ENCODE measurements around the gene CLIP4.

CLIP4 gene

GRCh38 chr2:29193111-29193510 lies 77.9 kb downstream of the CLIP4 start:
- no peak for FAIRE-seq

- FAIRE-seq: no peak
These were observed 78.5 kb downstream of the CLIP4 start for GRCh38 chr2:29193681-29194080.

GRCh38 chr2:29195796-29196195 lies 80.6 kb downstream of the CLIP4 start:
- no peak for FAIRE-seq

DNA sequence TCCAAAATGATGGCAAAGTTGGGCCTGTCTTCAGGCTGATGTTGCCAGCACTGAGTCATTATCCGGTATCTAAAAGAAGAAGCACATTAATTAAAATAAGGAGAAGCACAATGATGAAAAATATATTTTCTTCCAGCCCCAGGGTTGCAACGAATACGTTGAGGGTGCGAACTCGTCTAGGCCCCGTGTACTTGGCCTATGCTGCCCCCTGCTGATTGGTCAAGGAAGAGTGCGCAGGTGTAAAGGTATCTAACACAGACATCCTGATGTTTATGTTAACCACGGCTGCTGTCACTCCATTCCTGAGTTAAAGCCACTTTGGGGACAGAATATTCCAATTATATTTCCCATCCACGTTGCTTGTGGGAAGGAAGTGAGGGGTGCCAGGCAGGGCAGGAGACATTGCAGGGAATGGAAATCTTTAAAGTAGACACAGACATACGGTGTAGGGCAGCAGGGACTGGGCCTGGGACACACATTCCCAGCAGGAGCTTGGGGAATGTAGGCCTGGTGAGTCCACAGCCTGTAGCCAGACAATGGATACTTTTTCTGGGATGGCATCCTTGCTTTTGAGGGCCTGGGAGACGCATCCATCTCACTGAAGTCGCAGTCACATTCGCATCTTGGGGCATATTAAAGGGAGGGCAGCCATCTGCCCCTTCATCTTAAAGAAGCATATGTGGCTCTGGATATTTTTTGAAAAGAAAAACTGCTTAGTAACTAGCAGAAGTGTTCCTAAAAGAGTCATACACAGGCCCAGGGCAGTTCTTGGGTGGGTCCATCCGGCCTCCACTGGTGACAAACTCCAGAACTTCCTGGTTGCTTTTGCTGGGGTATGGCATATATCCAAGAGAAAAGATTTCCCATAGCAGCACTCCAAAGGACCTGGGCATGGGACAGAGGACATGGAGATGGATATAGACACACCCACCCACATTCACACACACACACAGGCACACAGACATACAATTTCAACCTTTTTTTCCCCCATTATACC lies 81.9 kb downstream of the CLIP4 start:
- FAIRE-seq: no peak

GRCh38 chr2:29201979-29202378 lies 86.8 kb downstream of the CLIP4 start:
- FAIRE-seq: no peak

DNA sequence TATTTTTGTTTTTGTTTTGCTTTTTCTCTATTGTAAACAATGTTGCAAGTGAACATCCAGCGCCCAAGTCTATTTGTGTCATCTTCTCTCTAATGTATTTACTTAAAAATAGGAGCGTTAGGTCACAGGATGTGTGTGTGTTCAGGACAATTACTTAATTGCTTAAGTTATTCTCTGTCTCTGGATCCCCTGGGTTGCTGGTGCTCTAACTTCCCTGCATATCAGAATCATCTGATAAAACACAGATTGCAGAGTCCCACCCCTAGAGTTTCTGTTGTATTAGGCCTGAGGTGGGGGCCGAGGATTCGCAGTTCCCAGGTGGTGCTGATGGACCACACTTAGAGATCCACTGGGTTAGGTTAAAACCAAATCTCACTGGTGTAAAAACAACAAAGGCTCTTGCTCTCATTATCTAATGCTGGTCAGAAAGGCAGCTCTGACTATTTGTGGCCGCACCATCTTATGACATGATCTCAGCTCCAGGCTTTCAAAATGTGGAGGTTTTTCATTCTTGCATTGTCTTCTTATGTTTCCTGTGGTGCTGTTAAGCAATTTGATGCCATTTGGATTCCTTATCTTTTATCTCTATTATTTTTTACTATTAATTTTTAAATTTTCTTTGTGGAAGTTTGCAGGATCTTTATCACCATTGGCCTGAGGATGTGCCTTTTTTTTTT lies 87.7 kb downstream of the CLIP4 start:
- no peak for FAIRE-seq

DNA sequence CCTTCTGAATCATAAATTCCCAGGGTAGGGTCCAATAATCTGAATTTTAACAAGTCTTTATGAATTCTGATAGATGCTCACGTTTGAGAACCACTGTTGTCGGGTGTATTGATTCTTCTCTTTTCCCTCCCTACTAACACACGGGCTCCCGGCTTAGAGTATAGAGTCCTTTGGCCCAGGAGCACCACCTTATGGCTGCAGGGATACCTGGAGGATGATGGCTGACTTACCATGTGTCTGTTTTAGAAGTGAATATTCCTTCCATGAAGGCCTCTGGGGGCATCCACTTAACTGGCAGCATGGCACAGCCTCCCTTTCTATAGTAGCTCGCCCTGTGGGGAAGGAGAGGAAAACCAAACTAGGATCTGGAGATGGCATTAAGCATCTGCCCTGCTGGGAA lies 91.7 kb downstream of the CLIP4 start:
- FAIRE-seq: no peak

DNA sequence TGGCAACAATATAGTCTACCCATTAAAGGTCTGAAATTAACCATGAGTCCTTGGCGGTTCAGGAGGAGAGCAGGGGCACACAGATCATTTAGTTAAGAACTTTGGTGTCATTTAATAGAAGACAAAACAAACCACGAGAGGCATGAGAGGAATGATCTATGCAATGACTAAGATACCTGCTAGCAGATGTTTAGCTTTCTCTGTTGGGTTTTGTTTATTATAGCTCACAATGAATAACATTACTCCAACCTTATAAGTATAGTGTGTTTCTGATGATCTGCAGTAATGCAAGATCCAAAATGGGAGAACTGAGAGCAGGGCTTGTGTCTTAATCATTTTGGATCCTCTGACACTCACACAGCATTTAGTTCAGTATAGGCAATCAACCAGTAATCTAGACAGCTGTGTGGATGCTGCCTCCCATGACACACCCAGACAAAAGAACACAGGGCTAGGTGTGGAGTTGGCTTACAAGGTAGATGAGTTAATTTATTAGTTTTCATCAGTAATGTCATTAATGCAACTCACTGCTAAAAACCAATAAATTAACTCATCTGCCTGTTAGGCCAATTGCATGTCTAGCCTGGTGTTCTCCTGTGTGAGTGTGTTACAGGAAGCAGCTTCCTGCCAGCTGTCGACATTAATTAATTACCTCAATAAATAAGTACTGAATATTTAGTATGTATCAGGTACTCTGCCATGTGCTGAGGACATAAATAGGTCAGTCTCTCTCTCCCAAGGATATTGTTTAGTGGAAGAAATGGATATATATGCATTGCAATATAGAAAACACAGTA lies 92.3 kb downstream of the CLIP4 start:
- FAIRE-seq: no peak

GRCh38 chr2:29209551-29209950 lies 94.3 kb downstream of the CLIP4 start:
- no peak for FAIRE-seq

- FAIRE-seq: no peak
These were observed 96.8 kb downstream of the CLIP4 start for GRCh38 chr2:29212009-29212408.

- no peak for FAIRE-seq
These were observed 98.7 kb downstream of the CLIP4 start for GRCh38 chr2:29213888-29214291.

DNA sequence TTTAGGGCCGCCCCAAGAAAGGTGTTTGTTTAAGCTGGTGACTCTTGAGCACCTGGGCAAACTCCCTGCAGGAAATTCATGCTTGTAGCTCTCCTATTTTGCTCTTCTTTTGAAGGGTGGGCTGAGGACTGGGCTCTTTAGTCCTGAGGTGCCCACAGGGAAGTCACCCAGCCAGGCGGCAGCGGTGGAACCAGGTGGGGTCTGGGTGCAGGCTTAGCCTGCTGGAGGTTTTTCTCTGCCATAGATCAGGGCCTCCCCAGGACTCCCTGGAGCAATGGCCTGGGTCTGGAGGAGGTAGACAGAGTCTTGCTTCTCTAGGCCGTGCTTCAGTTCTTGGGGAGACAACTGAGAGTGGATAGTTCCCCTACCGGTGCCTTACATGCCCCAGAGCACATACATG lies 99.9 kb downstream of the CLIP4 start:
- no peak for FAIRE-seq

GRCh38 chr2:29215739-29216608 lies 100.8 kb downstream of the CLIP4 start:
- FAIRE-seq: no peak

DNA sequence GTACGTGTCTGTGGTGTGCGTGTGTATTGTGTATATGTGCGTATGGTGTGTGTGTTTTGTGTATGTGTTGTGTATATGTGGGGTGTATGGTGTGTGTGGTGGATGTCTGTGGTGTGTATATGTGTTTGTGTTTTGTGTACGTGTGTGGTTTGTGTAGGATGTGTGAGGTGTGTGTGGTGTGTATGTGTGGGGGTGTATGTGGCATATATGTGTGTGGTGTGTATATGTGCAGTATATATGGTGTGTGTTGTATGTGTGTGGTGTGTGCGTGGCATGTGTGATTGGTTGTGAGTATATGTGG lies 101.3 kb downstream of the CLIP4 start:
- no peak for FAIRE-seq

DNA sequence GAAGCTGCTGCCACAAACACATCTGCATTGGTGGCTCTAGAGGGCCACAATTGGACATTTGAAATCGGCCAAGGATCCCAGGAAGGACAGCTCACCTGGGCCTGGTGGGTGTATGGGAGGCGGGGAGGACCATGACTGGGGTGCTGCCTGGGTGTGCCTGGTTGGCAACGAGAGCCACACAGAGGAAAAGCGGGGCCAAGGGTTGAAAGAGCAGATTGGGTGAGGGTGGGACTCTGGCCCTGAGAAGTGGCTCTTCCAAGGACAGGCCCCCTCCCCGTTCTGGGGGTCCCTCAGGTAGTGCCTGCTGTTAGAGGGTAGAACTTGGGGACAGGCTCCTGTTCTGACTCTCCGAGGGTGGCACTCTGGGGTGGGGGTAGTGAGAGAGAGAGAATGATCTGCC lies 102.9 kb downstream of the CLIP4 start:
- FAIRE-seq: no peak

DNA sequence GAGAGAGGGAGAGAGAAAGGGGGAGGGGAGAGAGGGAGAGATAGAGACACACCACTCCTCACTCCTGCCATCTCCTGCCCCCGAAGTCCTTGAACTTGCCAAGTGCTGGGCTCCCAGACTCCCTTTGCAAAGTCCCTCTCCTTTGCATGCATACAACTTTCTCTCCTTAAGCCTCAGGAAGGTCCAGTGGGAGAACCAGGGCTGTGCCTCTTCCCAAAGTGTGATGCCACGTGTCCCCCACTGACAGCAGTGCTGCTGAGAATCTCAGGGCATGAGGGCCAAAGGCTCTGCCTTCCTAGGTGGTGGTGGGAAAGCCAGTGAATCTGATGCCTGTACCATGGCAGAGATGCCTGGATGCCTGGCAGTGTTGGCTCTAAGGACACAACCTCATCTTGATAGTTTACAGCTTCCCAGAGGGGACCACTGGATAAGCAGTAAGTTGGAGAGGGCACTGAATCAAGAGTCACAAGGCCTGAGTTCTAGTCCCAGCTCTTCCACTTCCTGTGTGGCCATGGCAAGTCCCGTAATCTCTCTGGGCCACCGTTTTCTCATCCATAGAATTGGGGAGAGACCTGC lies 103.4 kb downstream of the CLIP4 start:
- no peak for FAIRE-seq

GRCh38 chr2:29219374-29219773 lies 104.2 kb downstream of the CLIP4 start:
- no peak for FAIRE-seq

DNA sequence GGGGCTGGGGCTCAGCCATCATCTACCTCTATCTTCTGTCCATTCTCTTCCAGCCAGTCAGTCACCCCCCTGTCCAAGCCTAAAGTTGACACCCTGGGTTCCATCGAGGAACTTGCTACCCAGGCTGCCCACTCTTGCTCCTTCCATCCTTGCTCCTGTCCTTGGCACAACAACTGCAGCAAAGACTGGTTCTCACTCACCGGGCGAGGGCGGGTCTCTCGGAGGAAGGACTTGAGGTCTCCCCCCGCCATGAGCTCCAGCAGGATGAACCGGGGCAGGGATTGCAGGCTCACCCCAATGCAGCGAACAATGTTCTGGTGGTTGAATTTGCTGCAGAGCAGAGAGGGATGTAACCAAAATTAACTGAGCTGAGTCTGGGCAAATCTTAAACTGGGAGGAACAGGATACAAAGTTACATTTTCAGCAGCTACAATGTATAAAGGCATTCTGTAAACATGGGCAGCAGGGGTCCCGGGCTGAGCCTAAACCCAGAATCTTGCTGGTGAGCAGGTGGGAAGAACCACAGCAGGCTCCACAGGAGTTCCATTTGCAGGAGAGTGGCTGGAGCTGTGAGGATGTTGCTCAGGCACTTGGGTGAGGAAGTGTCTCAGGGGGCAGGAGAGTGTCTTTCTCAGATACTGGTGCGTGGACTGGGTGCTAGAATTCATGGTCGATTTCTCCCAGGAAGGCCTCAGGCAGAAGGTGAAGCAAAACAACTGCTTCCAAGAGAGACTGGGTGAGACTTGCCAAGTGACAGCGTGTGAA lies 105.5 kb downstream of the CLIP4 start:
- no peak for FAIRE-seq

DNA sequence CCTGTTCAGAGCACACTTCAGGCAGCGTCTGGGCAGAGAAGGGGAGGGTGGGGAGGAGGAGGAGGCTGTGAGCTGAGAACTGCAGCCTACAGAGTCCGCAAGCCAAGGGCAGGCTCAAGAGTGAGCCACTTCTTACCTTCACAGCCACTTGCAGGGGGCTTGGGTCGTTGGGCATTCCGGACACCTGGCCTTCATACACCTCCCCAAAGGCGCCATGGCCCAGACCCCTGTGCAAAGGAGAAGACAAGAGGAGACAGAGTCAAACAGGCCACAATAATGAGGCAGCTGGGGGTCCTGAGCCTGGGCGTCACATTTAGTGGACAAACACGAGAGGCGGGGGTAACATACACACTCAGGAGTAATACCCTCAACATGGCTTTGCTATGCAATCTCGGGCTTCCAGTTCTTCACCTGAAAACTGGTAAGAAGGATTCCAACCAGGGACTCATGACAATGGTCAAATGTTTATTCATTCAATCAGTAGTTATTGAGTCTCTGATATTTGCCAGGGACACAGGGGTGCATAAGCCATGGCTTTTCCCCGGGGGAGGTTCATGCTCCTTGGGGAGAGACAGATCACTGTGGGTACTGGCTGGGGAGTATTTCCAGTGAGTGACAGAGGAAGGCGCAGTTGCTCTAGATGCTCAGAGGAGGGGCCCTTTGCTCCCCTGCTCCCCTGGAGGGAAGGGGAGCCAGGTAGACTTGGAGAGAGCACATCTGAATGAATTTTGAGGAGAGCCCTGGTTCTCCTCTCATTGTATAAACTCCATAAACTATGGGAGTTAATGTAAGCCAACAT lies 107.4 kb downstream of the CLIP4 start:
- no peak for FAIRE-seq

DNA sequence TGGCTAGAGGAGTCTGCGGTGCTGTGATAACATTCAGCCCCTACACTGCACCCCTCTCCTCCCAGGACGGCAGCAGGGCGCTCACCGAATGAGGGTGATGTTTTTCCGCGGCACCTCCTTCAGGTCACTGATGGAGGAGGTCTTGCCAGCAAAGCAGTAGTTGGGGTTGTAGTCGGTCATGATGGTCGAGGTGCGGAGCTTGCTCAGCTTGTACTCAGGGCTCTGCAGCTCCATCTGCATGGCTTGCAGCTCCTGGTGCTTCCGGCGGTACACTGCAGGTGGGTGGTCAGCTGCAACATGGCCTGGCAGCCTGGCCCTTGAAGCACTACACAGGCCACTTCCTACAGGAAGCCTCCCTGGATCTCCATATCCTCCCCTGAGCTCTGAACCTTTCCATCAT lies 108.0 kb downstream of the CLIP4 start:
- no peak for FAIRE-seq
